ENCODE results near the gene CKAP5. TPM values are rescaled to one million over a fixed set of nuclear protein-coding genes. Genes with fewer than 3 reads are reported as not detected.

CKAP5 gene
- total RNA-seq, 6 donors from 2014 or later = 24.4 to 48.3 (median 38.1) TPM

- no peak overlapping the region for H3K4me3 ChIP-seq
- WGBS, 2 donors = 90 to 94% methylated on average over 26 of the region's 26 CpGs
- TF ChIP-seq POLR2AphosphoS5 (IDR thresholded peaks at IDR 0.05) (no peak), POLR2A (IDR thresholded peaks at IDR 0.05) (no peak), EP300 (IDR thresholded peaks at IDR 0.05) (no peak)
- no peaks in the 10 kb centered on the region for H3K36me3 ChIP-seq
- no peaks in the 10 kb centered on the region for H3K9me3 ChIP-seq
- H3K27me3 ChIP-seq = no peaks in the 10 kb centered on the region
- no peaks in the 10 kb centered on the region for H3K4me1 ChIP-seq
- ATAC-seq (ENCODE audit: low FRiP score in 2 of 2) (no peak), DNase-seq (no peak)
- no peak overlapping the region for H3K27ac ChIP-seq
Measured at GRCh38 chr11:46726206-46726862, 119.7 kb downstream of the CKAP5 start.

GRCh38 chr11:46725338-46726205, 120.5 kb downstream of the CKAP5 start:
- DNase-seq = no peak
- Histone ChIP-seq H3K9me3 (no peaks in the 10 kb centered on the region), H3K36me3 (no peaks in the 10 kb centered on the region), H3K4me1 (no peaks in the 10 kb centered on the region), H3K4me3 (no peak overlapping the region), H3K27ac (no peak overlapping the region), H3K27me3 (no peaks in the 10 kb centered on the region)
- TF ChIP-seq POLR2A (IDR thresholded peaks at IDR 0.05) = no peak
- no peak for TF ChIP-seq POLR2AphosphoS5 (IDR thresholded peaks at IDR 0.05)
- TF ChIP-seq EP300 (IDR thresholded peaks at IDR 0.05) = no peak
- TF ChIP-seq CTCF (IDR thresholded peaks at IDR 0.05) = no peak
- WGBS, 2 donors = 85 to 92% methylated on average over 13 to 19 of the region's 19 CpGs
- no peak for ATAC-seq (ENCODE audit: low FRiP score in 2 of 2)

- no peaks in the 10 kb centered on the region for H3K9me3 ChIP-seq
- no peak for DNase-seq
- no peak overlapping the region for H3K4me3 ChIP-seq
- no peaks in the 10 kb centered on the region for H3K27me3 ChIP-seq
- H3K27ac ChIP-seq = no peak overlapping the region
- no peaks in the 10 kb centered on the region for H3K36me3 ChIP-seq
- H3K4me1 ChIP-seq = no peaks in the 10 kb centered on the region
- no peak for ATAC-seq (ENCODE audit: low FRiP score in 2 of 2)
- TF ChIP-seq POLR2A (IDR thresholded peaks at IDR 0.05) (no peak), EP300 (IDR thresholded peaks at IDR 0.05) (no peak), CTCF (IDR thresholded peaks at IDR 0.05) (no peak), POLR2AphosphoS5 (IDR thresholded peaks at IDR 0.05) (no peak)
- WGBS, 2 donors = 71 to 77% methylated on average over 8 of the region's 8 CpGs
Measured at GRCh38 chr11:46724088-46724487, 122.0 kb downstream of the CKAP5 start.

- WGBS, 2 donors = 69% methylated on average over 8 of the region's 8 CpGs; no CpG with 5 or more reads in 1 of the 2 donors
- Histone ChIP-seq H3K4me3 (no peak overlapping the region), H3K36me3 (no peaks in the 10 kb centered on the region), H3K9me3 (no peaks in the 10 kb centered on the region), H3K4me1 (peaks cover 0 to 2% (median 2%) of the 10 kb centered on the region in 4 donors), H3K27ac (no peak overlapping the region), H3K27me3 (no peaks in the 10 kb centered on the region)
- no peak for ATAC-seq (ENCODE audit: low FRiP score in 2 of 2)
- DNase-seq = no peak
- TF ChIP-seq POLR2A (IDR thresholded peaks at IDR 0.05) = no peak
- no peak for TF ChIP-seq EP300 (IDR thresholded peaks at IDR 0.05)
- no peak for TF ChIP-seq CTCF (IDR thresholded peaks at IDR 0.05)
- no peak for TF ChIP-seq POLR2AphosphoS5 (IDR thresholded peaks at IDR 0.05)
Measured at GRCh38 chr11:46723359-46723680, 122.8 kb downstream of the CKAP5 start.

DNA sequence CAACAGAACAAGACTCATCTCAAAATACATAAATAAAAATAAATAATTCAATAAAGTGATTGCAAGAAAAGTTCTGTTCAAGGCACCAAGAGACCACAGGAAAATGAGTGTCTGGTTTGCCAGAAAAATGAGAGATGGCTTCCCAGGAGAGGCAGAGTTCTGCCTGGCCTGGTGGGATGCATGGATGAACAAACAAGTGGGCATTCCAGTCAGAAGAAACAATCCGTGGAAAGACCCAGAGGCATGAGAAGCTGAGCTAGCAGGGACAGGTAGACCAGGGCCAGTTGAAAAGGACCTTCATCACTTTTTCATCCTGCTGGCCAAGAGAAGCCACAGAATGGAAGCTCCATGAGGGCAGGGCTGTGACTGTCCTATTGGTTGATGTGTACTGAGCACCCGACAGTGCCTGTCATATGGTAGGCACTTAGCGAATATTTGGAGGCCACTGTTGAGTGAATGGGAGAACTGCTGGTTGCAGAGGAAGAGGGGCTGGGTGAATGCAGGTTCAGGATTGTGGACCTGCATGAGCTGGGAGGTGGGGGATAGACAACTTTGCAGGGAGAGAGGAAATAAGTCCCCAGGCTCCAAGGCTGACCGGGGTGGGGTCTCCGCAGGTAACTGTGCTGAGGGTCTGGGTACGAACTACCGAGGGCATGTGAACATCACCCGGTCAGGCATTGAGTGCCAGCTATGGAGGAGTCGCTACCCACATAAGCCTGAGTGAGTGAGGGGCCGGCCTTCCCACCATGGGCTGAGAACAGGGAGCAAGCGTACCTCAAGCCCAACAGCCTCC, 123.3 kb downstream of the CKAP5 start:
- 94 to 95% methylated on average over 8 to 11 of the region's 11 CpGs for WGBS, 2 donors
- no peak overlapping the region for H3K27ac ChIP-seq
- no peaks in the 10 kb centered on the region for H3K9me3 ChIP-seq
- H3K27me3 ChIP-seq = no peaks in the 10 kb centered on the region
- no peaks in the 10 kb centered on the region for H3K36me3 ChIP-seq
- DNase-seq (no peak), ATAC-seq (ENCODE audit: low FRiP score in 2 of 2) (no peak)
- no peak overlapping the region for H3K4me3 ChIP-seq
- peaks cover 2 to 6% (median 5%) of the 10 kb centered on the region in 4 donors for H3K4me1 ChIP-seq
- no peak for TF ChIP-seq POLR2AphosphoS5 (IDR thresholded peaks at IDR 0.05)
- TF ChIP-seq EP300 (IDR thresholded peaks at IDR 0.05) = no peak
- TF ChIP-seq CTCF (IDR thresholded peaks at IDR 0.05) = no peak
- TF ChIP-seq POLR2A (IDR thresholded peaks at IDR 0.05) = no peak
